Hepatocyte (in vitro differentiated cells): ENCODE measurements around the gene RHPN2. TPM values are rescaled to one million over a fixed set of nuclear protein-coding genes. Genes with fewer than 3 reads are reported as not detected.

Source experiments
- DNase-seq: peaks from one replicate; pipeline ENCODE4 v3.0.0-alpha.2; 2016; ENCODE audit warnings: low spot score
- H2AFZ ChIP-seq: fragments of 200-600 bp; sonication (generic); 2 replicates; pipeline ENCODE4 v1.6.0; 2016; ENCODE audit warnings: antibody characterized with exemption, mild to moderate bottlenecking
- H3K27ac ChIP-seq: fragments of 200-600 bp; sonication (generic); 2 replicates; pipeline ENCODE4 v1.5.1; 2016; ENCODE audit warnings: mild to moderate bottlenecking
- H3K27me3 ChIP-seq: fragments of 200-600 bp; sonication (generic); 2 replicates; pipeline ENCODE4 v1.6.1; 2016
- H3K36me3 ChIP-seq: fragments of 200-600 bp; sonication (generic); replicated peaks from 2 replicates; pipeline ENCODE4 v1.5.1; 2016; ENCODE audit warnings: low read depth; ENCODE audit not compliant: insufficient read depth
- H3K4me1 ChIP-seq: fragments of 200-600 bp; sonication (generic); 2 replicates; pipeline ENCODE4 v1.5.1; 2016; ENCODE audit warnings: mild to moderate bottlenecking, moderate library complexity; ENCODE audit not compliant: insufficient read depth
- H3K4me2 ChIP-seq: fragments of 200-600 bp; sonication (generic); 2 replicates; pipeline ENCODE4 v1.6.0; 2016
- H3K4me3 ChIP-seq: fragments of 200-600 bp; sonication (generic); 2 replicates; pipeline ENCODE4 v1.5.1; 2016; ENCODE audit warnings: mild to moderate bottlenecking
- H3K79me2 ChIP-seq: fragments of 200-600 bp; sonication (generic); 2 replicates; pipeline ENCODE4 v1.6.0; 2017; ENCODE audit warnings: mild to moderate bottlenecking
- H3K9me2 ChIP-seq: fragments of 200-600 bp; sonication (generic); replicated peaks from 2 replicates; pipeline ENCODE4 v1.6.0; 2017; ENCODE audit warnings: mild to moderate bottlenecking; ENCODE audit not compliant: insufficient read depth
- H3K9me3 ChIP-seq: fragments of 200-600 bp; sonication (generic); 2 replicates; pipeline ENCODE4 v1.5.1; 2016; ENCODE audit warnings: low read depth, mild to moderate bottlenecking
- H4K20me1 ChIP-seq: fragments of 200-600 bp; sonication (generic); 2 replicates; pipeline ENCODE4 v1.6.0; 2016; ENCODE audit warnings: mild to moderate bottlenecking; ENCODE audit not compliant: insufficient read depth, poor library complexity, severe bottlenecking
- CTCF ChIP-seq: fragments of 200-600 bp; sonication (generic); IDR thresholded peaks from 2 replicates; pipeline ENCODE4 v1.5.1; 2016; ENCODE audit warnings: antibody characterized with exemption, mild to moderate bottlenecking; ENCODE audit not compliant: poor library complexity
- EZH2 ChIP-seq: fragments of 200-600 bp; sonication (generic); IDR thresholded peaks from 2 replicates; pipeline ENCODE4 v1.6.1; 2016; ENCODE audit warnings: antibody characterized with exemption, mild to moderate bottlenecking, borderline replicate concordance
- EZH2phosphoT487 ChIP-seq: fragments of 200-600 bp; sonication (generic); IDR thresholded peaks from one replicate; pipeline ENCODE4 v1.6.1; 2018; ENCODE audit warnings: antibody characterized with exemption, mild to moderate bottlenecking, low read depth, moderate library complexity; ENCODE audit not compliant: unreplicated experiment, severe bottlenecking
- WGBS: methylation state at CpG from one replicate; pipeline ENCODE4 v1.1.6; 2016; ENCODE audit warnings: low lambda C conversion rate; ENCODE audit errors: missing lambda C conversion rate; 5-methylcytosine and 5-hydroxymethylcytosine counted together
- polyA plus RNA-seq: library from polyadenylated mRNA; unstranded; fragments of >200 nt; fragmentation: Nextera tagmentation; extraction: Ambion mirVana; gene quantifications from 2 replicates; pipeline ENCODE4 v1.2.1, GENCODE V29; 2016
- total RNA-seq: library from RNA; depleted of rRNA; stranded (reverse); fragments of >200 nt; gene quantifications from 2 replicates; pipeline ENCODE4 v1.2.3, GENCODE V29; 2014

Gene RHPN2
- total and polyA plus RNA-seq, 2 experiments from 2014 or later: 44.3 to 67.9 TPM

- H3K4me1 ChIP-seq: peaks cover 24% of the 10 kb centered on the region
- H4K20me1 ChIP-seq: peaks cover 18% of the 10 kb centered on the region
- peak overlapping the region; percentile 62 for H3K27ac ChIP-seq
- H3K27me3 ChIP-seq: no peaks in the 10 kb centered on the region
- no peaks in the 10 kb centered on the region for H3K9me2 ChIP-seq
- H2AFZ ChIP-seq: no peak overlapping the region
- WGBS: 83% methylated on average over 8 of the region's 8 CpGs
- no peak overlapping the region for H3K4me2 ChIP-seq
- H3K36me3 ChIP-seq: no peaks in the 10 kb centered on the region
- peaks cover 92% of the 10 kb centered on the region for H3K79me2 ChIP-seq
- no peak overlapping the region for H3K4me3 ChIP-seq
- H3K9me3 ChIP-seq: no peaks in the 10 kb centered on the region
- peak; percentile 50 for DNase-seq
- no peak for TF ChIP-seq CTCF
- TF ChIP-seq EZH2phosphoT487: no peak
- no peak for TF ChIP-seq EZH2
Observed at GRCh38 chr19:33054623-33055022, 10.1 kb downstream of the RHPN2 start.

- H3K4me2 ChIP-seq: peak overlapping the region; percentile 6
- peak; percentile 69 for DNase-seq
- no peak overlapping the region for H3K4me3 ChIP-seq
- no peaks in the 10 kb centered on the region for H3K9me3 ChIP-seq
- H4K20me1 ChIP-seq: peaks cover 3% of the 10 kb centered on the region
- no peak overlapping the region for H2AFZ ChIP-seq
- H3K79me2 ChIP-seq: peaks cover 76% of the 10 kb centered on the region
- H3K4me1 ChIP-seq: peaks cover 42% of the 10 kb centered on the region
- peak overlapping the region; percentile 98 for H3K27ac ChIP-seq
- no peaks in the 10 kb centered on the region for H3K27me3 ChIP-seq
- H3K36me3 ChIP-seq: no peaks in the 10 kb centered on the region
- whole genome bisulfite sequencing: 67% methylated on average over 8 of the region's 8 CpGs
- H3K9me2 ChIP-seq: no peaks in the 10 kb centered on the region
- TF ChIP-seq EZH2 (no peak), CTCF (no peak)
Observed at GRCh38 chr19:33052352-33052972, 12.2 kb downstream of the RHPN2 start.

- TF ChIP-seq CTCF (no peak), EZH2 (no peak), EZH2phosphoT487 (no peak)
- WGBS: 100% methylated on average over 3 of the region's 3 CpGs
- H3K36me3 ChIP-seq: no peaks in the 10 kb centered on the region
- no peak for DNase-seq
- H3K79me2 ChIP-seq: peaks cover 73% of the 10 kb centered on the region
- peak overlapping the region; percentile 98 for H3K27ac ChIP-seq
- H2AFZ ChIP-seq: no peak overlapping the region
- H3K9me3 ChIP-seq: no peaks in the 10 kb centered on the region
- H3K9me2 ChIP-seq: no peaks in the 10 kb centered on the region
- H3K27me3 ChIP-seq: no peaks in the 10 kb centered on the region
- H4K20me1 ChIP-seq: peaks cover 3% of the 10 kb centered on the region
- H3K4me1 ChIP-seq: peaks cover 43% of the 10 kb centered on the region
- no peak overlapping the region for H3K4me3 ChIP-seq
- H3K4me2 ChIP-seq: no peak overlapping the region
Observed at GRCh38 chr19:33050110-33050509, 14.6 kb downstream of the RHPN2 start.
